Measurements from ENCODE around the gene HELZ. TPM values are rescaled to one million over a fixed set of nuclear protein-coding genes. Genes with fewer than 3 reads are reported as not detected.

The HELZ gene
- total RNA-seq, 2 donors from 2014 or later = 38.7 to 99.4 TPM

- H3K27ac ChIP-seq = no peak overlapping the region
- intact Hi-C loops (cut with DNase I) = no loop called here
- H3K4me3 ChIP-seq = no peak overlapping the region
- no peak for DNase-seq (ENCODE audit: low spot score)
- no peak for TF ChIP-seq POLR2AphosphoS5 (IDR thresholded peaks at IDR 0.05)
- TF ChIP-seq CTCF (IDR thresholded peaks at IDR 0.05) = no peak
- TF ChIP-seq POLR2A (IDR thresholded peaks at IDR 0.05) = no peak
- WGBS = 82% methylated on average over 11 of the region's 11 CpGs
- H3K27me3 ChIP-seq (replicated peaks; ENCODE audit: insufficient read depth) = no peaks in the 10 kb centered on the region
- no peaks in the 10 kb centered on the region for H3K36me3 ChIP-seq
- H3K9me3 ChIP-seq = no peaks in the 10 kb centered on the region
- no peaks in the 10 kb centered on the region for H3K4me1 ChIP-seq (replicated peaks)
Measured at GRCh38 chr17:67035131-67036083, 209.6 kb downstream of the HELZ start.

- H3K27me3 ChIP-seq (replicated peaks; ENCODE audit: insufficient read depth) = no peaks in the 10 kb centered on the region
- H3K4me3 ChIP-seq = no peak overlapping the region
- H3K27ac ChIP-seq = no peak overlapping the region
- no peak for DNase-seq (ENCODE audit: low spot score)
- H3K9me3 ChIP-seq = no peaks in the 10 kb centered on the region
- no peaks in the 10 kb centered on the region for H3K36me3 ChIP-seq
- H3K4me1 ChIP-seq (replicated peaks) = no peaks in the 10 kb centered on the region
- 92% methylated on average over 9 of the region's 9 CpGs for WGBS
- no peak for TF ChIP-seq CTCF (IDR thresholded peaks at IDR 0.05)
- TF ChIP-seq POLR2A (IDR thresholded peaks at IDR 0.05) = no peak
- TF ChIP-seq POLR2AphosphoS5 (IDR thresholded peaks at IDR 0.05) = no peak
- intact Hi-C loops (cut with DNase I) = no loop called here
Measured at GRCh38 chr17:67033613-67034012, 211.4 kb downstream of the HELZ start.

GRCh38 chr17:67032985-67033384, 212.0 kb downstream of the HELZ start:
- H3K9me3 ChIP-seq = no peaks in the 10 kb centered on the region
- intact Hi-C loops (cut with DNase I) = no loop called here
- H3K36me3 ChIP-seq = no peaks in the 10 kb centered on the region
- TF ChIP-seq POLR2A (IDR thresholded peaks at IDR 0.05) (no peak), CTCF (IDR thresholded peaks at IDR 0.05) (no peak), POLR2AphosphoS5 (IDR thresholded peaks at IDR 0.05) (no peak)
- no peak overlapping the region for H3K27ac ChIP-seq
- H3K27me3 ChIP-seq (replicated peaks; ENCODE audit: insufficient read depth) = no peaks in the 10 kb centered on the region
- H3K4me1 ChIP-seq (replicated peaks) = no peaks in the 10 kb centered on the region
- 95% methylated on average over 13 of the region's 13 CpGs for WGBS
- H3K4me3 ChIP-seq = no peak overlapping the region
- no peak for DNase-seq (ENCODE audit: low spot score)

GRCh38 chr17:67032382-67032781, 212.6 kb downstream of the HELZ start:
- no peaks in the 10 kb centered on the region for H3K36me3 ChIP-seq
- no peak overlapping the region for H3K27ac ChIP-seq
- H3K4me3 ChIP-seq = no peak overlapping the region
- intact Hi-C loops (cut with DNase I) = no loop called here
- H3K9me3 ChIP-seq = no peaks in the 10 kb centered on the region
- 96% methylated on average over 14 of the region's 14 CpGs for WGBS
- no peaks in the 10 kb centered on the region for H3K4me1 ChIP-seq (replicated peaks)
- TF ChIP-seq POLR2A (IDR thresholded peaks at IDR 0.05) (no peak), POLR2AphosphoS5 (IDR thresholded peaks at IDR 0.05) (no peak), CTCF (IDR thresholded peaks at IDR 0.05) (no peak)
- H3K27me3 ChIP-seq (replicated peaks; ENCODE audit: insufficient read depth) = no peaks in the 10 kb centered on the region
- no peak for DNase-seq (ENCODE audit: low spot score)

GRCh38 chr17:67030641-67031040, 214.4 kb downstream of the HELZ start:
- no peaks in the 10 kb centered on the region for H3K9me3 ChIP-seq
- TF ChIP-seq POLR2AphosphoS5 (IDR thresholded peaks at IDR 0.05) (no peak), CTCF (IDR thresholded peaks at IDR 0.05) (no peak), POLR2A (IDR thresholded peaks at IDR 0.05) (no peak)
- intact Hi-C loops (cut with DNase I) = no loop called here
- H3K27me3 ChIP-seq (replicated peaks; ENCODE audit: insufficient read depth) = no peaks in the 10 kb centered on the region
- H3K4me3 ChIP-seq = no peak overlapping the region
- WGBS = 82% methylated on average over 21 of the region's 21 CpGs
- DNase-seq (ENCODE audit: low spot score) = no peak
- no peaks in the 10 kb centered on the region for H3K36me3 ChIP-seq
- no peak overlapping the region for H3K27ac ChIP-seq
- H3K4me1 ChIP-seq (replicated peaks) = no peaks in the 10 kb centered on the region

All from prostate gland (tissue), 2 donors.